Inflammatory macrophage treated with lipopolysaccharide for 1 hour (primary cell): ENCODE data around the gene FAM171A2.
A peak's percentile ranks its signal among the peaks of the same experiment; 100 is the strongest.

Source experiments
- DNase-seq, 2 donors: peaks; one replicate each; pipeline ENCODE4 v3.0.0-alpha.2; 2020 to 2022

The FAM171A2 gene

DNA sequence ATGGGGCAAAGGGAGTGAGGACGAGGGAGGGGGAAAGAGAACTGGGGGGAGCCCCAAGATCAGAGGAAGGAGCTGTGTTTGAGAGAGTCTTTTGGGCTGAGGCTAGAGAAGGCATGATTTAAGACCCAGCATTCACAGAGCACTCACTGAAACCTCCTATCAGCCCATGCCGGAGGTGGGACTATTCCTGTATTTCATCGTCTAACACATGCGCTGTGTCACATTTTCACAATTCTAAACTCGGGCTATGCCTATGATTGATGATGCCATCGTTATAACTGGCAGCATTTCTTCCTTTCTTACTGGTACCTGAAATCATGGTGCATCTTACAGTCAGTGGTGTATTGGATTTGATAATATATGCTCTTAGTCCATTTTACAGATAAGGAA lies 3.5 kb downstream of the FAM171A2 start:
- no peak for DNase-seq

DNA sequence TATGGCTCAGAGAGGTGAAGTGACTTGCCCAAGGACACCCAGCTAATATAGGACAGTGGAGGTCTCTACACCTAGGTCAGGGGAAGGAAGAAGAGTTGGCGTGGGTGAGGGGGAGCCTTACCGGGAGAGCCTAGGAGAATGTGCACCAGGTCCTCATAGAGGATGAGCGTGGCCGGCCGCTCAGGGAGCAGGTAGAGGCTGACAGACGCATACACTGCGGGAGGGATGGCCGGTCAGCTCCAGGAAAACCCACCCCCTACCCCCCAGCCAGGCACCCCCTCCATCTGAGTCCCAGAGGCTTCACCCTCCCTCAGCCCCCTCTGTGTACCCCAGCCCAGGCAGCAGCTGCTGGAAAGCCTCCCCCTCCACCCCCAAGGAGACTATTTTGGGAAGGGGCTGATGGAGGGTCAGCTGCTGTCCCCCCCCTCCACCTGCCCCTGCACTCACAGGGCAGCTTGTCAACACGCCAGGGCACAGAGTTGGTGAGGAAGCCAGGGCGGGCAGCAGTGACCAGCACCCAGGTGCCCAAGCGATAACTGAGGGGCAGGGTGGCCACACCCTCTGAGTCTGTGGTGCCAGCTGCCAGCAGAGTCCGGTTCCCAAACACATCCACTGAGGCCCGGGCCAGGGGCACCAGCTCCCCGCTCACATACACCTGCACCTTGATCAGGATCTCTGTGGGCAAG lies 4.1 kb downstream of the FAM171A2 start:
- no peak for DNase-seq

DNA sequence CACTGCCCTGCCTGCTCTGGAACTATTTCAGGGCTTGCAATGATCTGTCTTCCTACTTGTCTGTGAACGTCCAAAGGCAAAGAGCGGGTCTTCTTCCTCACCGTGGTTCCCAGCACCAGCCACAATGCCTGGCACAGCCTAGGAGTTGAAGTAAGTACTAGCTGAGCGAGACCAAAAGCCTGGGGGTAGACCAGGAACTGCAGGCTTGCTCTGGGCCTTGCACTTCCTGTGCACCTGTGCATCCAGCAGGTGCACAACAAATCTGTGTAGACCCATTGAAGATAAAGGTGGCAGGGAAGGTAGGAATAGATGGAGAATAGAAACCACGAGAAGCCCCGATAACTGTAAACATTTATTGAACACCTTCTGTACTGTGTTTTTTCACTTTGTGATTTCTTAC lies 4.6 kb downstream of the FAM171A2 start:
- DNase-seq = no peak

DNA sequence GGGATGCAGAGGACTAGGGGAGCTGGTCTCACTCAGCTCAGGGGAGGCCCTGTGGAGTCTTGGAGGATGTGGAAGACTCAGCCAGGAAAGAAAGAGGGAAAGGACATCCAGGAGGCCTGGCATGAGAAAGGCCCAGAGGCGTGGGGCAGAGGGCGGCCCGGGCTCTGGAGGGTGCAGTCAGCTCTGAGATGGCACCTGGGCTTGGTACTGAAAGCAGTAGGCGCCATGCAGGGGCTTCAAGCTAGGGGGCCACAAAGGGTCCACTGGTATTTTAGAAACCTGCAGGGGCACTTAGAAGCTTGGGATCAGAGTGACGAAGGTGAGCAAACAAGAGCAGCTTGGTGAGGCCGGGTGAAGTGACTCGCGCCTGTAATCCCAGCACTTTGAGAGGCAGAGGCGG lies 5.6 kb downstream of the FAM171A2 start:
- DNase-seq = no peak

- DNase-seq = no peak
Observed at GRCh38 chr17:44356241-44356640, 7.4 kb downstream of the FAM171A2 start.

DNA sequence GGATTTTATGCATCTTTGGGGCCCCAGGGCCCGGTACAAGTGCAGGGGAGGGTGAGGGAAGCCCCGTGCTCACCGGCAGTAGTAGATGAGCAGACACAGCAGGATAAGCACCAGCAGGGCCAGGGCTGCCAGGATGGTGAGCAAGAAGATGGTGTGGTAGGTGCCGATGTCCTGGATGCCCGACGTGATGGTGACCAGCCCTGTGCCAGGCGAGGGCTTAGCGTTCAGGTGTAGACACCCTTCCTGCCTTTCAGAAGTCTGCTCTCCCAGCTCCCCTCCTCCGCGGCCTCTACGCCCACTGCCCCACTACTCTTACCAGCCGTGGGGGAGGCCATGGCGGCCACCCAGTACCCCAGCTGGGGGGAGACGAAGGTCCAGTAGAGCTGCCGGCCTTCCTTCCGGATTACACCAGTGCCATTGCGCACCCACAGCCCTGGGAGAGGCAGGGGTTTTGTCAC lies 8.0 kb downstream of the FAM171A2 start:
- DNase-seq = no peak

DNA sequence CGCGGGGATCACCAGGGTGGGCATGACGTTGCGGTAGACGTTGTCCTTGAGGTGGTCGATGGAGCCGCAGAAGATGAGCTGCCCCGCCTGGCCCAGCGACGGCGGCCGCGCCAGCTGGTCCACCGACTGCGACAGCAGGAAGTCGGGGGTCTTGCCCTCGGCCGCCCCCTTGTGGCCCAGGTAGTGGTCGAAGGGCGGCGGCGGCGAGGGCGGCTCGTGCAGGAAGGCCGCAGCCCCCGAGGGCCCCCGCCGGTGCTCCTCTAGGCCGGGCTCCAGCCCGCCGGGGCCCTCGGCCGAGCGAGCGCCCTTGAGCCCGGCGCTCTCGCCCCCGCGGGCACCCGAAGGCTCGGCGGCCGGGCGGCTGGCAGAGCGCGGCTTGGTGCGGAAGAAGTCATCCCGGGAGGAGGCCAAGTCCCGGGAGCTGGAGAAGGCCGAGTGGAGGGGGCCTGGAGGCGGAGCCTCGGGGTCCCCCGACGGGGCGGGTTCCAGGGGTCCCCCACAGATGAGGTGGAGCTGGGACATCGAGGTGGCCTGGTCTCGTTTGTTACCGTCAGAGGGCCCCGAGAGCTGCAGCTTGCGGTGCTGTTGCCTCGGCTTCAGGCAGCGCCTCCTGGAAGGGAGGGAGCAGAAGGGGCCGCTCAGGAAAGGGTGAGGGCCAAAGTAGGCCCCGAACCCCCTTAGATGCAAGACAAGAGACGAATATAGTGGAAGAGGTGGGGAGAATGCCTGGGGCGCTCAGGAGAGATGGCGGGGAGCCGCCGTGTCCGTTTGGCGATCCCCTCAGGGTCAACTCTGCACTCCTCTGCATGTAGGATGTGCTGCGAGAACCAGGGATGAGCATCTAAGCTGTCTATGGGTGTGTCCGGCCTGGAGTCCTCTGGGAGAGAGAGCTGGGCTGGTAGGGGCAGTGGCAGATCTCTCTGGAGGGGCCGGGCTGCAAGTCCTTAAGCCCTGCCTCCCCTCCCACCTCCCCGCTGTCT lies 8.8 kb downstream of the FAM171A2 start:
- DNase-seq = no peak

DNA sequence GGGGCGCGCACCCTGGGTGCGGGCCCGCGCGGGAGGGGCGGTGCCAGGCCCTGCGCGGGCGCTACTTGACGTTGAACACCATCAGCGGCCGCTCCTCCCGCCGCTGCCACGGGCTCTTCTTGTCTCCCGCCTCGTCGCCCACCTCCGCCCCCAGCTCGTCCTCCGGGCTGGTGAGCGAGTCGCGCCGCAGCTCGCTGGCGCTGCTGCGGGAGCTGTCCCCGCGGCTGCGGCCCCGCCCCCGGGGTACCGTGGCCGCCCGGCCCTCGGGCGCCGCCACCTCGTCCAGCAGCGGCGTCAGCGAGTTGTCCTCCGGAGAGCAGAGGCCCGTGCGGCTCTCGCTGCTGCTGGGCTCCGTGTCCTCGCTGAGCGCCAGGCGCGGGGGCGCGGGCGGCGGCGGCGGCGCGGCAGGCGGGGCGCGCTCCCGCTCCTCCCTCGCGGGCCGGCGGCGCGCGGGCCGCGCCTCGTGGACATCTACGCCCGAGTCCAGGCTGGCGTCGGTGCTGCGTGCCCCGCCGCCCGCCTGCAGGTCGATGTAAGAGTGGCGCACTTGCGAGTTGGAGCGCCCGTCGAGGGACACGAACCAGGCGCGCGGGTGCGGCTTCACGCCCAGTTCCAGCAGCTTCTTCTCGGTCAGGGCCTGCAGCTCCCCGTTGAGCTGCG lies 9.9 kb downstream of the FAM171A2 start:
- peak in 1 of 2 donors; percentile 18 for DNase-seq

DNA sequence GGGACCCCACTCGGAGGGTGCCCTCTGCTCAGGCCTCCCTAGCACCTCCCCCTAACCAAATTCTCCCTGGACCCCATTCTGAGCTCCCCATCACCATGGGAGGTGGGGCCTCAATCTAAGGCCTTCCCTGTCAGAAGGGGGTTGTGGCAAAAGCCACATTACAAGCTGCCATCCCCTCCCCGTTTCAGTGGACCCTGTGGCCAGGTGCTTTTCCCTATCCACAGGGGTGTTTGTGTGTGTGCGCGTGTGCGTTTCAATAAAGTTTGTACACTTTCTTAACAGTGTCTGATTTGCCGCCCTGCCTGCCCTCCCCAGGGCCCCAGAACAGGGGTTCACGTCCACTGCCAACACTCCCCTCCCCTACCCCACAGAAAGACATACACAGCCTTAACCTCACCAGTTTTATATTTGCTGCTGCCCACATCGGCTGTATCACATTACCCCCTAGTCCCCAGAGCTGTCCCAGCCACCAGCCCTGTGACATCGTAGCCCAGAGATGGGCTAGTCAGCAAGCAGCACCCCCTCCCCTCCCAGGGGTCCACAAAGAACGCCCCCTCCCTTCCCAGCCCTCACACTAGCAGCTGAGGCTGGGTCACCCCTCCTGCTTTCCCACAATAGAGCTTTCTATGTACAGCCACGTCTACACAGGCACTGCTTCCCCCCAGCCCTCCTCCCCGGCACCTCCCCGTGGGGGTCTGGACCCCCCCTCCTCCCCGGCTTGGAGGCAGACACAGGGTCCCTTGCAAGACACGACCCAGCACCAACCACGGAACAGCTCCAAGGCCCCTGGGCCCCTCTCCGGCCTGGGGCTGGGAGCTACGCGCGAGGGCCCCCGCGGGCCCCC lies 10.6 kb downstream of the FAM171A2 start:
- DNase-seq = no peak

DNA sequence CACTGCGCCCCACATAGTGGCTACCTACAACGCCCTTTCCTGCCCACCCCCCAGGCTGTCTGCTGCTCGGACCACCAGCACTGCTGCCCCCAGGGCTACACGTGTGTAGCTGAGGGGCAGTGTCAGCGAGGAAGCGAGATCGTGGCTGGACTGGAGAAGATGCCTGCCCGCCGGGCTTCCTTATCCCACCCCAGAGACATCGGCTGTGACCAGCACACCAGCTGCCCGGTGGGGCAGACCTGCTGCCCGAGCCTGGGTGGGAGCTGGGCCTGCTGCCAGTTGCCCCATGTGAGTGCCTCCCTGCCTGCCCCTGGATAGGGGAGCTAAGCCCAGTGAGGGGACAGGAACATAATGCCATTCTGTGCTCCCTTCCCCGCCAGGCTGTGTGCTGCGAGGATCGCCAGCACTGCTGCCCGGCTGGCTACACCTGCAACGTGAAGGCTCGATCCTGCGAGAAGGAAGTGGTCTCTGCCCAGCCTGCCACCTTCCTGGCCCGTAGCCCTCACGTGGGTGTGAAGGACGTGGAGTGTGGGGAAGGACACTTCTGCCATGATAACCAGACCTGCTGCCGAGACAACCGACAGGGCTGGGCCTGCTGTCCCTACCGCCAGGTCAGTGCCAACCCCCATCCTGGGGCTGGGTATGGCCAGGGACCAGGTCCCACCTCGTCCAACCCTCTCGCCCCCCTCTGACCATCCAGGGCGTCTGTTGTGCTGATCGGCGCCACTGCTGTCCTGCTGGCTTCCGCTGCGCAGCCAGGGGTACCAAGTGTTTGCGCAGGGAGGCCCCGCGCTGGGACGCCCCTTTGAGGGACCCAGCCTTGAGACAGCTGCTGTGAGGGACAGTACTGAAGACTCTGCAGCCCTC lies 11.5 kb downstream of the FAM171A2 start:
- DNase-seq = no peak

GRCh38 chr17:44351464-44351863 lies 12.2 kb downstream of the FAM171A2 start:
- DNase-seq = no peak

GRCh38 chr17:44350733-44351226 lies 12.9 kb downstream of the FAM171A2 start:
- DNase-seq = peak in 1 of 2 donors; percentile 78

DNA sequence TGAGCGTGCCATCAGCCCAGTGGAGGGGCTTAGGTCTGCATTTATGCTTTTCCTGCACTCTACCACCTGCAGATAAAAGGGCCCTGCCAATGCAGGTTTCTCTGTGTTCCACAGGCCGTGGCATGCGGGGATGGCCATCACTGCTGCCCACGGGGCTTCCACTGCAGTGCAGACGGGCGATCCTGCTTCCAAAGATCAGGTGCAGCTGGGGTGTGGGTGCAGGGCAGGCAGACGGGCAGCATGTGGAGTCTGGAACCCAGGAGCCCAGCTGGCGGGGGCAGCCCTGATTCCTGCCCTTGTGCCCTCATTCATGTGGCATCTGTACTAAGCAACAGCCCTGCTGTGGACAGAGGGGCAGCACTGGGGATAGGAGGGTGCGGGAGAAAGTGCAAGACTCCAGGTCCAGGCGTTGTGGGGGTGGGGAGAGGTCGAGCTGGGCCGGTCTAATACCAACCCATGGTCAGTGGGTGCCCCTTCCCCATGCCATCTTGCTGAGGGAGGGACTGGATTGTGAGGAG lies 14.0 kb downstream of the FAM171A2 start:
- DNase-seq = no peak

DNA sequence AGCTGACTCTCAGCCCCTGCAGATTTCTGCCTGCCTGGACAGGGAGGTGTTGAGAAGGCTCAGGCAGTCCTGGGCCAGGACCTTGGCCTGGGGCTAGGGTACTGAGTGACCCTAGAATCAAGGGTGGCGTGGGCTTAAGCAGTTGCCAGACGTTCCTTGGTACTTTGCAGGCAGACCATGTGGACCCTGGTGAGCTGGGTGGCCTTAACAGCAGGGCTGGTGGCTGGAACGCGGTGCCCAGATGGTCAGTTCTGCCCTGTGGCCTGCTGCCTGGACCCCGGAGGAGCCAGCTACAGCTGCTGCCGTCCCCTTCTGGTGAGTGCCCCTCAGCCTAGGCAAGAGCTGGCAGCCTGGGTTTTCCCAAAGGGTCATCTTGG lies 14.7 kb downstream of the FAM171A2 start:
- DNase-seq = no peak

DNA sequence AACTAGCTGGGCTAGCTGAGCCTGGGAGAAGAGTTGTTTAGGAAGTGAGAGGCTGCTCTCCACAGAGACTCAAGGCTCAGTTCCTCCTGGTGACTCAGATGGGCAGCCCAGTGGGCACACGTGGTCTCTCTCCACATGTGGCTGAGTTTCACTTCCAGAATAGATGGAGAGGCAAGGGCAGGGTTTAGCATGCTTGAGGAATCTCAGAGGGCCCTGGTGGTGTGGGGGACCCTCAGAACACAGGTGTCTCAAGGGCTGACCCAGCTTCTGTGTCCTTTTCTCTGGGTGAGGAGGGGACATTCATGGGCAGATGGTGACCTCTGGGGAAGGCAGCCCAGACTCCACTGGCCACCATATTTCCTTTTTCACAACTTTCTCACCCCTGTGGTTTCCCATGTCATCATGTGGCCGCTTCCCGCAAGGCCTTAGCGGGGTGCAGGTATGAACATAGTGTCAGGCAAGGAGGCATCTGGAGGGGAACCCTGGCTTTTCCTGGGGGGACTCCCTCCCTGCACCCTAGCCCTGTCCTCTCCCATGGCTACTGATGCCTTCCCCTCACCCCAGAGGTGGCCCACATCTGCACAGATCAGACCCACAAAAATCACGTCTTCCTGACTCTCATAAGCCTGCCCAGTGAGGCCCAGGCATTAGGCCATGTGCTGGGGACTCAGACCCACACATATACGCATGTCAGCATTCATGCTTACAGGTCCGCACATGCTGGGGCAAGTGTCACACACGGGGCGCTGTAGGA lies 15.2 kb downstream of the FAM171A2 start:
- DNase-seq = peak; percentile 92 to 96

- peak in 1 of 2 donors; percentile 32 for DNase-seq
Observed at GRCh38 chr17:44347206-44348055, 16.2 kb downstream of the FAM171A2 start.

DNA sequence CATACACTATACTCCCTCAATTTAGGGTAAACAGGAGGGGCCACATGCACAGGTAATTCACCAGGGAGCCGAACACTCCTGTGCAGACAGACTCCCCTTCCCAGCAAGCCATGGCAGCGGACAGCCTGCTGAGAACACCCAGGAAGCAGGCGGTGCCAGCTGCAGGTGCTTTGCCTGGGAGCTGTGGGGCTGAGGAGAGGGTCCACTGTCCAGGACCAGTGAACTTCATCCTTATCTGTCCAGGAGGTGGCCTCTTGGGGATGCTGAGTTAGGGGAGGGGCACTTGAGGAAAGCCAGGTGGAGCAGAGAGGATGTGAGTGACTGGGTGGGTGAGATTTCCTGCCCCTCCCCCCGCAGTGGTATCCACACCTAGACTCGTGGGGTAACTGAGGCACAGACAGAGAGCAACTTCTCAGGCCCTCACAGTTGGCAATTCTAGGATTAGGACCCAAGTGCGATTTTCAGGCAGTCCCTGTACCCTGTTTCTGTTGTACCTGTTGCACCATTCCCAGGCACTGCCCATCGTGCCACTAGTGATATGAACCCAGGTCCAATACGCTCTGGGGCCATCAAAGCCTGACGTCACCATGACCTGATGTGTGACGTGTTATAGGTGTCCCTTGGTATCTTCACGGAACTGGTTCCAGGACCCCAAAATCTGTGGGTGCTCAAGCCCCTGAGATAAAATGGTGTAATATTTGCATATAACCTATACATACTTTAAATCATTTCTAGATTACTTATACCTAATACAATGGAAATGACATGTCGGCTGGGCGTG lies 17.4 kb downstream of the FAM171A2 start:
- DNase-seq = no peak

- peak; percentile 83 to 90 for DNase-seq
Observed at GRCh38 chr17:44345454-44346026, 18.1 kb downstream of the FAM171A2 start.
